Transverse colon (tissue), 3 donors: ENCODE results near the gene GRPEL1.

ENCODE experiments used
- EP300 ChIP-seq: sonication (generic); formaldehyde crosslinking; IDR thresholded peaks from one replicate; pipeline ENCODE4 v1.6.1; 2017; ENCODE audit warnings: antibody characterized with exemption, low read depth
- TF ChIP-seq, protein P1 (sequence below), 5 experiments: fragments of 200-600 bp in 3 of 5; fragments of 450-650 bp in 2 of 5; sonication (generic) in 3 of 5; IDR thresholded peaks; 1 replicate in 2 of 5; 2 replicates in 3 of 5; pipeline ENCODE4 v1.5.1; 2016 to 2017; ENCODE audit warnings: antibody characterized with exemption in 5 of 5, inconsistent platforms in 3 of 5, mild to moderate bottlenecking in 2 of 5, moderate library complexity in 1 of 5

- TF ChIP-seq, protein P1, sequence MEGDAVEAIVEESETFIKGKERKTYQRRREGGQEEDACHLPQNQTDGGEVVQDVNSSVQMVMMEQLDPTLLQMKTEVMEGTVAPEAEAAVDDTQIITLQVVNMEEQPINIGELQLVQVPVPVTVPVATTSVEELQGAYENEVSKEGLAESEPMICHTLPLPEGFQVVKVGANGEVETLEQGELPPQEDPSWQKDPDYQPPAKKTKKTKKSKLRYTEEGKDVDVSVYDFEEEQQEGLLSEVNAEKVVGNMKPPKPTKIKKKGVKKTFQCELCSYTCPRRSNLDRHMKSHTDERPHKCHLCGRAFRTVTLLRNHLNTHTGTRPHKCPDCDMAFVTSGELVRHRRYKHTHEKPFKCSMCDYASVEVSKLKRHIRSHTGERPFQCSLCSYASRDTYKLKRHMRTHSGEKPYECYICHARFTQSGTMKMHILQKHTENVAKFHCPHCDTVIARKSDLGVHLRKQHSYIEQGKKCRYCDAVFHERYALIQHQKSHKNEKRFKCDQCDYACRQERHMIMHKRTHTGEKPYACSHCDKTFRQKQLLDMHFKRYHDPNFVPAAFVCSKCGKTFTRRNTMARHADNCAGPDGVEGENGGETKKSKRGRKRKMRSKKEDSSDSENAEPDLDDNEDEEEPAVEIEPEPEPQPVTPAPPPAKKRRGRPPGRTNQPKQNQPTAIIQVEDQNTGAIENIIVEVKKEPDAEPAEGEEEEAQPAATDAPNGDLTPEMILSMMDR (IDR thresholded peaks at IDR 0.05) = no peak
- TF ChIP-seq EP300 = no peak
Measured at GRCh38 chr4:7058792-7059191, 9.1 kb downstream of the GRPEL1 start.
